ENCODE data around the gene GPC6.

GPC6 gene

DNA sequence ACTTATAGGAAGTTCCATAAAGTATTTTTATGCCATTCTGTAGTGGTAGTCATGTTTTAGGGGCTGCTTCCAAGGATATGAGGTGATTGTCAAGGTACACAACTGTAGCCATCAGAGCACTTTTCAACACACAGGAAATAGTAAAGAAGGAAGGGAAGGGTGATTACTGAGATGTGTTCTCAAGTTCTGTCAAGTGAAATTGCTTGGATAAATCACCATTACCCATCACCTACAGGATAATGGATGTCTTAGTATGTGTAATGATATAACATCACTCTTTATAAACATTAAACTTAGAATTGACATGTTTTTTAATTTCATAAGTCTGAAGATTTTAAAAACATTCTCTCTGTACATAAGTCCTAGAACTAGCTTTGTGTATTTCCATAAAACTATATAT lies 765.0 kb downstream of the GPC6 start:
- H3K79me1 ChIP-seq (ENCODE audit: low read depth, low read length): no peaks in the 10 kb centered on the region
- H3K9me3 ChIP-seq (replicated peaks in 1 of 2; ENCODE audit: control insufficient read depth in 2 of 2, insufficient read depth in 1 of 2, low read depth in 1 of 2, low read length in 2 of 2): no peaks in the 10 kb centered on the region
- H3K4me3 ChIP-seq (ENCODE audit: low read length in 2 of 2): no peak overlapping the region
- H3K18ac ChIP-seq (ENCODE audit: low read length): no peak overlapping the region
- no peak overlapping the region for H2BK15ac ChIP-seq (ENCODE audit: low read length)
- no peak overlapping the region for H4K8ac ChIP-seq (ENCODE audit: low read depth, low read length)
- no peak overlapping the region for H3K27ac ChIP-seq (replicated peaks; ENCODE audit: low read length)
- H3K14ac ChIP-seq (ENCODE audit: low read length): no peak overlapping the region
- H3K4me2 ChIP-seq (ENCODE audit: insufficient read depth, low read length, poor library complexity, severe bottlenecking): no peak overlapping the region
- no peak overlapping the region for H3K9ac ChIP-seq (ENCODE audit: low read depth, low read length, poor library complexity)
- no peak overlapping the region for H2BK12ac ChIP-seq (ENCODE audit: low read length)
- no peaks in the 10 kb centered on the region for H3K36me3 ChIP-seq (replicated peaks in 1 of 2; ENCODE audit: control insufficient read depth in 2 of 2, insufficient read depth in 2 of 2, low read length in 2 of 2)
- peaks cover 0 to 3% (median 0%) of the 10 kb centered on the region in 3 experiments for H3K27me3 ChIP-seq (ENCODE audit: control insufficient read depth in 3 of 3, insufficient read depth in 3 of 3, low read depth in 1 of 3, low read length in 3 of 3)
- H2AK5ac ChIP-seq (ENCODE audit: low read depth, low read length): no peak overlapping the region
- no peak for DNase-seq (ENCODE audit: low spot score)
- H2BK5ac ChIP-seq (ENCODE audit: low read length): no peak overlapping the region
- H3K23ac ChIP-seq (ENCODE audit: low read depth, low read length, poor library complexity): no peak overlapping the region
- H2AFZ ChIP-seq (ENCODE audit: low read length): no peak overlapping the region
- H3K4me1 ChIP-seq (ENCODE audit: control insufficient read depth in 2 of 2, insufficient read depth in 1 of 2, low read depth in 1 of 2, low read length in 2 of 2): no peaks in the 10 kb centered on the region
- no peak overlapping the region for H3K4ac ChIP-seq (ENCODE audit: low read length)
- H4K91ac ChIP-seq (ENCODE audit: low read depth, low read length, poor library complexity): no peak overlapping the region
- H2BK120ac ChIP-seq (ENCODE audit: low read depth, low read length): no peak overlapping the region

DNA sequence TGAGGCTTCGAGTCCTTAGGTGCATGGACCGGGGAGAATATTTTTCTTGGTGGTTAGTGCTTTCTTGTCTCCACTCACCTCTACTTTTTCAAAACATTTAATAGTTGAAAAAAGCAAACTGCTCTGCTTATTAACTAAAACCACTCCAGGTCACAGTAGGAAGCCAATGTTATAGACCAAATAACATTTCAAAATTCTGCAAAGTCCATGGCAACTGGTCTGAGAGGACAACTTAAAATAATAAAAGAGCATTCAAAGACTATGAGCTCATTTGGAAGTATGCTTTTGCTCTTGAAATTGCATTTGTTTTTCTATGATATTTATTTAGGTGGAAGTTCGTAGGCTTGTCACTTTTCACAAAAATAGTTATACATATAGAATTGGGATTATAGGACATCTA lies 769.9 kb downstream of the GPC6 start:
- Histone ChIP-seq H3K27ac (replicated peaks; ENCODE audit: low read length) (no peak overlapping the region), H4K8ac (ENCODE audit: low read depth, low read length) (no peak overlapping the region), H3K14ac (ENCODE audit: low read length) (no peak overlapping the region), H3K4me1 (ENCODE audit: control insufficient read depth in 2 of 2, insufficient read depth in 1 of 2, low read depth in 1 of 2, low read length in 2 of 2) (no peaks in the 10 kb centered on the region), H3K9ac (ENCODE audit: low read depth, low read length, poor library complexity) (no peak overlapping the region), H2BK120ac (ENCODE audit: low read depth, low read length) (no peak overlapping the region), H4K91ac (ENCODE audit: low read depth, low read length, poor library complexity) (no peak overlapping the region), H2AFZ (ENCODE audit: low read length) (no peak overlapping the region), H2BK15ac (ENCODE audit: low read length) (no peak overlapping the region), H2BK5ac (ENCODE audit: low read length) (no peak overlapping the region), H3K36me3 (replicated peaks in 1 of 2; ENCODE audit: control insufficient read depth in 2 of 2, insufficient read depth in 2 of 2, low read length in 2 of 2) (no peaks in the 10 kb centered on the region), H2BK12ac (ENCODE audit: low read length) (no peak overlapping the region), H3K18ac (ENCODE audit: low read length) (no peak overlapping the region), H2AK5ac (ENCODE audit: low read depth, low read length) (no peak overlapping the region), H3K27me3 (ENCODE audit: control insufficient read depth in 3 of 3, insufficient read depth in 3 of 3, low read depth in 1 of 3, low read length in 3 of 3) (peaks cover 0 to 3% (median 0%) of the 10 kb centered on the region in 3 experiments), H3K4me3 (ENCODE audit: low read length in 2 of 2) (no peak overlapping the region), H3K4ac (ENCODE audit: low read length) (no peak overlapping the region), H3K9me3 (replicated peaks in 1 of 2; ENCODE audit: control insufficient read depth in 2 of 2, insufficient read depth in 1 of 2, low read depth in 1 of 2, low read length in 2 of 2) (no peaks in the 10 kb centered on the region), H3K79me1 (ENCODE audit: low read depth, low read length) (no peaks in the 10 kb centered on the region), H3K23ac (ENCODE audit: low read depth, low read length, poor library complexity) (no peak overlapping the region), H3K4me2 (ENCODE audit: insufficient read depth, low read length, poor library complexity, severe bottlenecking) (no peak overlapping the region)
- no CpG with 5 or more reads among the region's 3 CpGs for WGBS, 2 donors (ENCODE audit: extremely low coverage in 2 of 2, insufficient read length in 2 of 2, insufficient replicate concordance in 1 of 2)
- DNase-seq (ENCODE audit: low spot score): no peak

GRCh38 chr13:94006296-94006695 lies 779.7 kb downstream of the GPC6 start:
- Histone ChIP-seq H4K8ac (ENCODE audit: low read depth, low read length) (no peak overlapping the region), H2AK5ac (ENCODE audit: low read depth, low read length) (no peak overlapping the region), H3K27me3 (ENCODE audit: control insufficient read depth in 3 of 3, insufficient read depth in 3 of 3, low read depth in 1 of 3, low read length in 3 of 3) (no peaks in the 10 kb centered on the region), H2BK12ac (ENCODE audit: low read length) (no peak overlapping the region), H3K9ac (ENCODE audit: low read depth, low read length, poor library complexity) (no peak overlapping the region), H3K79me1 (ENCODE audit: low read depth, low read length) (no peaks in the 10 kb centered on the region), H2BK120ac (ENCODE audit: low read depth, low read length) (no peak overlapping the region), H3K27ac (replicated peaks; ENCODE audit: low read length) (no peak overlapping the region), H3K4me2 (ENCODE audit: insufficient read depth, low read length, poor library complexity, severe bottlenecking) (no peak overlapping the region), H3K14ac (ENCODE audit: low read length) (no peak overlapping the region), H3K4me3 (ENCODE audit: low read length in 2 of 2) (no peak overlapping the region), H2BK5ac (ENCODE audit: low read length) (no peak overlapping the region), H3K4me1 (ENCODE audit: control insufficient read depth in 2 of 2, insufficient read depth in 1 of 2, low read depth in 1 of 2, low read length in 2 of 2) (no peaks in the 10 kb centered on the region), H2BK15ac (ENCODE audit: low read length) (no peak overlapping the region), H3K18ac (ENCODE audit: low read length) (no peak overlapping the region), H2AFZ (ENCODE audit: low read length) (no peak overlapping the region), H3K36me3 (replicated peaks in 1 of 2; ENCODE audit: control insufficient read depth in 2 of 2, insufficient read depth in 2 of 2, low read length in 2 of 2) (no peaks in the 10 kb centered on the region), H3K4ac (ENCODE audit: low read length) (no peak overlapping the region), H4K91ac (ENCODE audit: low read depth, low read length, poor library complexity) (no peak overlapping the region), H3K23ac (ENCODE audit: low read depth, low read length, poor library complexity) (no peak overlapping the region), H3K9me3 (replicated peaks in 1 of 2; ENCODE audit: control insufficient read depth in 2 of 2, insufficient read depth in 1 of 2, low read depth in 1 of 2, low read length in 2 of 2) (no peaks in the 10 kb centered on the region)
- no peak for DNase-seq (ENCODE audit: low spot score)
- no CpG with 5 or more reads among the region's 6 CpGs for WGBS, 2 donors (ENCODE audit: extremely low coverage in 2 of 2, insufficient read length in 2 of 2, insufficient replicate concordance in 1 of 2)

- Histone ChIP-seq H2BK15ac (ENCODE audit: low read length) (no peak overlapping the region), H3K79me1 (ENCODE audit: low read depth, low read length) (no peaks in the 10 kb centered on the region), H3K36me3 (replicated peaks in 1 of 2; ENCODE audit: control insufficient read depth in 2 of 2, insufficient read depth in 2 of 2, low read length in 2 of 2) (no peaks in the 10 kb centered on the region), H3K27ac (replicated peaks; ENCODE audit: low read length) (no peak overlapping the region), H2BK5ac (ENCODE audit: low read length) (no peak overlapping the region), H3K4me3 (ENCODE audit: low read length in 2 of 2) (no peak overlapping the region), H2AK5ac (ENCODE audit: low read depth, low read length) (no peak overlapping the region), H3K9ac (ENCODE audit: low read depth, low read length, poor library complexity) (no peak overlapping the region), H3K4me1 (ENCODE audit: control insufficient read depth in 2 of 2, insufficient read depth in 1 of 2, low read depth in 1 of 2, low read length in 2 of 2) (no peaks in the 10 kb centered on the region), H2BK12ac (ENCODE audit: low read length) (no peak overlapping the region), H3K4ac (ENCODE audit: low read length) (no peak overlapping the region), H2AFZ (ENCODE audit: low read length) (no peak overlapping the region), H2BK120ac (ENCODE audit: low read depth, low read length) (no peak overlapping the region), H4K8ac (ENCODE audit: low read depth, low read length) (no peak overlapping the region), H3K9me3 (replicated peaks in 1 of 2; ENCODE audit: control insufficient read depth in 2 of 2, insufficient read depth in 1 of 2, low read depth in 1 of 2, low read length in 2 of 2) (no peaks in the 10 kb centered on the region), H3K14ac (ENCODE audit: low read length) (no peak overlapping the region), H3K27me3 (ENCODE audit: control insufficient read depth in 3 of 3, insufficient read depth in 3 of 3, low read depth in 1 of 3, low read length in 3 of 3) (no peaks in the 10 kb centered on the region), H4K91ac (ENCODE audit: low read depth, low read length, poor library complexity) (no peak overlapping the region), H3K23ac (ENCODE audit: low read depth, low read length, poor library complexity) (no peak overlapping the region), H3K18ac (ENCODE audit: low read length) (no peak overlapping the region), H3K4me2 (ENCODE audit: insufficient read depth, low read length, poor library complexity, severe bottlenecking) (no peak overlapping the region)
- no peak for DNase-seq (ENCODE audit: low spot score)
- no CpG with 5 or more reads among the region's 5 CpGs for WGBS, 2 donors (ENCODE audit: extremely low coverage in 2 of 2, insufficient read length in 2 of 2, insufficient replicate concordance in 1 of 2)
These were observed 780.5 kb downstream of the GPC6 start for GRCh38 chr13:94007072-94007471.

All from neuronal stem cell (in vitro differentiated cells).